Adrenal gland (tissue), 5 donors: ENCODE data around the gene DPYD.

Experiments used
- CTCF ChIP-seq, 6 experiments: fragments of 450-650 bp in 4 of 6; fragments of 200-600 bp in 2 of 6; sonication (generic) in 1 of 6; IDR thresholded peaks; 1 replicate in 5 of 6; 2 replicates in 1 of 6; pipeline versions ENCODE4 v1.5.1 to v1.8.0; 2016 to 2021; ENCODE audit warnings: antibody characterized with exemption in 6 of 6, mild to moderate bottlenecking in 2 of 6, moderate library complexity in 1 of 6
- POLR2A ChIP-seq, 2 donors: fragments of 450-650 bp; IDR thresholded peaks; one replicate each; pipeline ENCODE4 v1.6.1; 2017; ENCODE audit warnings: antibody characterized with exemption in 2 of 2, mild to moderate bottlenecking in 2 of 2, moderate library complexity in 1 of 2
- donor health status: DM: no; HTN: no; CAD: no.

GRCh38 chr1:97603776-97604175 is 317.1 kb downstream of the DPYD start:
- TF ChIP-seq CTCF (IDR thresholded peaks at IDR 0.05) (no peak), POLR2A (IDR thresholded peaks at IDR 0.05) (peak in 1 of 2 donors; percentile 12)
